Activated CD4-positive, alpha-beta T cell treated with anti-CD3 and anti-CD28 coated beads for 1 hour (primary cell): ENCODE results near the gene CHST11.
"Not testable (repeated sequence)": the region's sequence is repeated elsewhere in the genome, so short reads cannot be mapped to it uniquely, and the experiment has no call there.

Experiments used
- DNase-seq: peaks from one replicate; pipeline ENCODE4 v3.0.0-alpha.2; 2020

Gene CHST11

DNA sequence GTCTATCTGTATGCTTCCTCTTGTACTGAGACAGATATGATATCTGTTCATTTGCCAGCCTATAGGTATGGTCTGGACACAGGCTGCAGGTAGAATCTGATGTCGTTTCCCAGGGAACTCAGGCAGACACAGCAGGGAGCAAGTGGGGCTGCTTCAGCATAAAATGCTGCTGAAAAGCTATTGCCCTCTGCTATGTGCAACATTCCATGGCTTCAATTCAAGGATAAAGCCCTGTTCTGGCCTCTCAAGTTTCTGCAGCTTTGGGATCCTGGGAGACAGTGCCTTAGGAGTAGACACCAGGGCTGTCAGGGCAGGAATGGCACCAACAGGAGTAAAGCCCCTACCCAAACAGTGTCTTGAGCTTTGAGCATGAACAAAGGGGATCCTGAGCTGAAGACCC, 327.8 kb downstream of the CHST11 start:
- no peak for DNase-seq

- DNase-seq, result no peak
Measured at GRCh38 chr12:104785886-104786285, 329.1 kb downstream of the CHST11 start.

DNA sequence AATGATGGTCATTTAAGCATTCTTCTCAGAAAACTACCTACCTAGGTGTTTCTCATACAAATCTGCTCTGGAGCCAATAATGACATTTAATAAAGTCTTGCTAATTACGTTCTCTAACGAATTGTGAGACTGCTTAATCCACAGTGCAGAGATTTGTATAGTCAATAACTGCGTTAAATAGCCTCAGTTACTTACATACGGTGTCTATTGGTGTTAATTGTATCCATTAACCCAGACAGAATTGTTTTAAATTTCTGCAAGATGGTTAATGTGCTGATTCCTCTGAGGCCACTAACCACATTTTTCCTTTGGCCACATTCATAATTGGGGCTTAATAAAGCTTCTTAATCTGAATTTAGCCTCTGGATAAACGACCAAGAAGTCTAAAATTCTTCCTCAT, 329.6 kb downstream of the CHST11 start:
- DNase-seq, result no peak

GRCh38 chr12:104788840-104789271, 332.1 kb downstream of the CHST11 start:
- no peak for DNase-seq

GRCh38 chr12:104790296-104791125, 333.8 kb downstream of the CHST11 start:
- DNase-seq, result peak; percentile 15

DNA sequence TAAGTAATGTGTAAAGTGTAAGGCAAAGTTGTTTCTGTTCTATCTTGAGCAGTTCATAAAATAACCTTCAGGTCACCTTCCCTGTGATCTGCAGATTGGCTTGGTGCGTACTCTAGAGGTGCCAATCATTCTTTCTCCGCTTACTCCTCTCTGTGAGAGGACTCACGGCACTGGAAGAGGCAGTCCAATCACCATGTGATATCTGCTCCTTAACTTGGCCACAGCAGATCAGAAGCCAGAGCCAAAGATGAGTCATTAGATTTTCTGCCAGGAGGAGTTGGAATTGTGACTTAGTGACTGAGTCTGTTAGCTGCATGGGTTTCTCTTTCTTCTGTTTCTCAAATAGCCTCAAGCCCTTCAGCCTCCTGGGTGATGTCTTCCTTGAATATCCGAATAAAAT, 335.8 kb downstream of the CHST11 start:
- DNase-seq, result no peak

DNA sequence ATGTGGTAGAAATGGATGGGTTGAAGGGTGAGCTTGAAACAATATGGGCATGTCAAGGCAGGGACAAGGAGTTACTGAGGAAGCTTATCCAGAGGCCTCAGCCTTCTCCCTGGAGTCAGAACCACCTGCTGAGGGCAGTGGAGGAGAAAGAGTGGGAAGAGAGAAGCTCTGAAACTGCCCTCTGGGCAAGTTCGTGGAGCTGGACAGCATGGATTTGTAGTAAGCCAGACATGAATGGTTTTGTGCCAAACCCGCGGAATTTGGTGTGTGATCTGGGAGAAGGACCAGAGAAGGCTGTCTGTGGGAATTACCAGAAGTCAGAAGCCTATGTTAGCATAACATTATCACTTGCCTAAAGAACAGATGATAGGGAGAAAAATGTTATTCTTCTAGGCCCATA, 336.5 kb downstream of the CHST11 start:
- no peak for DNase-seq

DNA sequence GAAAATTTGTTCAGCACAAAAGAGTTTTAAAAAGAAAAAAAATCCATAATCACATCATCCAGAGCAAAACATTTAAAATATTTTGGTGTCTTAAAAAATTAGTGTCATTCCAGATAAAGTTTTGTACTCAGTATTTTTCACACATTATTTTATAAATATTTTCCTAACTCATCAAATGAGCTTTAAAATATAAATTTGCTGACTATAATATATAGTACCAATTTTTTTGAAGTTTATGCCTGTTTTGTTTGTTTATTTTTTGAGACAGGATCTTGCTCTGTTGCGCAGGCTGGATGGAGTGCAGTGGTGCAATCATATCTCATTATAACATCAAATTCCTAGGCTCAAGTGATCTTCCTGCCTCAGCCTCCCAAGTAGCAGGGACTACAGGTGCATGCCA, 337.2 kb downstream of the CHST11 start:
- no peak for DNase-seq

- DNase-seq, result no peak
Measured at GRCh38 chr12:104796475-104796862, 339.7 kb downstream of the CHST11 start.

- DNase-seq, result no peak
Measured at GRCh38 chr12:104799458-104799857, 342.7 kb downstream of the CHST11 start.

GRCh38 chr12:104801005-104801404, 344.3 kb downstream of the CHST11 start:
- DNase-seq, result no peak

GRCh38 chr12:104801427-104801826, 344.7 kb downstream of the CHST11 start:
- no peak for DNase-seq

GRCh38 chr12:104802208-104802607, 345.5 kb downstream of the CHST11 start:
- no peak for DNase-seq

DNA sequence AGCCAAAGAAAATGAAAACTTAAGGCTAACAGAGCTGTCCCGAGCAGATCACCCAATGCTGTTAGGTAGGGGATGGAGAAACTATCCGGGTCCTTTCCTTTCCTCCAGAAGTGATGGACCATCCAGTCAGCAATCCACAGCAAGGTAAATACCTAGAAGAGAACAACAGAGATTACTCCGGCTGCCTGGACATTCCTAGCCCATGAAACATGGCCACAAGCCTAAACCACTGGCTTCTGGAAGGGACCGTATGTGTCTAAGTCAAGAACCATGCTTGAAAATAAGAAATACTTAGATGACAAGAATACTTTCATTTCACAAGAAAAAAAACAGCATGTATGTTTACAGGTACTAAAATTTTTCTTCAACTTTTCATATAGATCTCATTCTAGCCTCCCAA, 348.4 kb downstream of the CHST11 start:
- DNase-seq, result no peak

DNA sequence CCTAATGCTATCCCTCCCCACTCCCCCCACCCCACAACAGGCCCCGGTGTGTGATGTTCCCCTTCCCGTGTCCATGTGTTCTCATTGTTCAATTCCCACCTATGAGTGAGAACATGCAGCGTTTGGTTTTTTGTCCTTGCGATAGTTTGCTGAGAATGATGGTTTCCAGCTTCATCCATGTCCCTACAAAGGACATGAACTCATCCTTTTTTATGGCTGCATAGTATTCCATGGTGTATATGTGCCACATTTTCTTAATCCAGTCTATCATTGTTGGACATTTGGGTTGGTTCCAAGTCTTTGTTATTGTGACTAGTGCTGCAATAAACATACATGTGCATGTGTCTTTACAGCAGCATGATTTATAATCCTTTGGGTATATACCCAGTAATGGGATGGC, 349.4 kb downstream of the CHST11 start:
- DNase-seq, result not testable (repeated sequence)

- DNase-seq, result no peak
Measured at GRCh38 chr12:104809251-104809650, 352.5 kb downstream of the CHST11 start.

DNA sequence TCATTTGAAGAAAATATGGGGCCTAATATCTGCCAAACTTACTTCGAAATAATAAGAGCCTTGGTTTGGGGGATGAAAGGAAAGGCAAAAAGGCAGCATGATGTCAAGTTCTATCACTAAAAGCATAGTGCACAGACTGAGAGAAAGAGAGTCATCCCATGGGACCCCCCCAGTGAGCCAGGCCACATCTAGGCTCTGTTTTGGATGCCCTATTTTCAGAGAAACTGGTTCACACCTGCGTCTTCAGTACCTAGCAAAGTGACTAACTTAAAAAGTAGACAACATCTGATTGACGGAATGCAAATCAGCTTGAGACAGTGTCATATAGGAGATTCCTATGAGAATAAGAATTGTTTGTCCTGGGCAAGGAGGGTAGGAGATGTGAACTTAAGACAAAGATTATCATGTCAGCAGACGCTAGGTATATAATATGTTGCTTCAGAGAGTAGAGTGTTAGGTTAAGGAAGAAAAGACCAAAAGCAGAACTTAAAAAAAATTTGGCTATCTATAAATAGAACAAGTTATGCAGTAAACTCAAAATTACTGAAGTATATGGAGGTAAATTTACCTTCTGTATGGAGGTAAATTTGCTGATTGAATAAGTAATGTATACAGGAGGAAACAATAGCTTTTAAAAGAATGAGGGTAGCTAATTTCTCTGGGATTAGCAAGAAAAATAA, 353.1 kb downstream of the CHST11 start:
- DNase-seq, result no peak
